GM18526 (cell line): ENCODE data around the gene PTH2.

ENCODE experiments used
- POLR2A ChIP-seq: IDR thresholded peaks from 3 replicates; pipeline ENCODE4 v1.6.1; 2011; ENCODE audit not compliant: insufficient read length; ENCODE audit errors: extremely low read depth

The PTH2 gene

GRCh38 chr19:49423071-49423984, at the start of gene PTH2:
TSS of gene PTH2 (minus strand) at chr19:49423441. CDS start at chr19:49423339, 102 bp downstream.
- no peak for TF ChIP-seq POLR2A

- no peak for TF ChIP-seq POLR2A
Observed at GRCh38 chr19:49472936-49473335, 49.7 kb upstream of the PTH2 start.

GRCh38 chr19:49470615-49470978, 47.4 kb upstream of the PTH2 start:
- no peak for TF ChIP-seq POLR2A

GRCh38 chr19:49469828-49470614, 46.8 kb upstream of the PTH2 start:
- TF ChIP-seq POLR2A = no peak

GRCh38 chr19:49468746-49469447, 45.7 kb upstream of the PTH2 start:
- no peak for TF ChIP-seq POLR2A

GRCh38 chr19:49468199-49468598, 45.0 kb upstream of the PTH2 start:
- TF ChIP-seq POLR2A = no peak

GRCh38 chr19:49465371-49465770, 42.1 kb upstream of the PTH2 start:
- no peak for TF ChIP-seq POLR2A

- TF ChIP-seq POLR2A = no peak
Observed at GRCh38 chr19:49463960-49464740, 40.9 kb upstream of the PTH2 start.

- no peak for TF ChIP-seq POLR2A
Observed at GRCh38 chr19:49462492-49462891, 39.3 kb upstream of the PTH2 start.

GRCh38 chr19:49461656-49462055, 38.4 kb upstream of the PTH2 start:
- TF ChIP-seq POLR2A = no peak

GRCh38 chr19:49459388-49459787, 36.1 kb upstream of the PTH2 start:
- TF ChIP-seq POLR2A = no peak

- TF ChIP-seq POLR2A = no peak
Observed at GRCh38 chr19:49458567-49458903, 35.3 kb upstream of the PTH2 start.

GRCh38 chr19:49456326-49456725, 33.1 kb upstream of the PTH2 start:
- TF ChIP-seq POLR2A = no peak

GRCh38 chr19:49455773-49456172, 32.5 kb upstream of the PTH2 start:
- no peak for TF ChIP-seq POLR2A

- no peak for TF ChIP-seq POLR2A
Observed at GRCh38 chr19:49453757-49454240, 30.6 kb upstream of the PTH2 start.
